ENCODE results near the gene MCM7. TPM values are rescaled to one million over a fixed set of nuclear protein-coding genes. Genes with fewer than 3 reads are reported as not detected.

The MCM7 gene
- total and polyA plus RNA-seq, 7 donors, result 29.6 to 99.3 (median 34.2) TPM

- TF ChIP-seq EP300 (IDR thresholded peaks at IDR 0.05), result no peak
- TF ChIP-seq CTCF (IDR thresholded peaks at IDR 0.05), result no peak
- TF ChIP-seq POLR2AphosphoS5 (IDR thresholded peaks at IDR 0.05), result no peak
- TF ChIP-seq POLR2A (IDR thresholded peaks at IDR 0.05), result no peak
- Histone ChIP-seq H3K4me3 (peak overlapping the region; percentile 61 to 81 (median 73)), H3K36me3 (peaks cover 0 to 14% (median 3%) of the 10 kb centered on the region in 4 donors), H3K27ac (peak overlapping the region; percentile 84 to 91 (median 88)), H3K4me1 (peaks cover 0 to 20% (median 18%) of the 10 kb centered on the region in 4 donors), H3K9me3 (no peaks in the 10 kb centered on the region), H3K27me3 (no peaks in the 10 kb centered on the region)
- 17 to 21% methylated on average over 18 of the region's 18 CpGs for WGBS, 2 donors
- no peak for DNase-seq
- intact Hi-C loops (cut with DNase I), result loop anchor here (2.0 kb wide), 1 partner anchor 18 kb away; the partner anchor contains the start of genes AP4M1 and MCM7
Measured at GRCh38 chr7:100118388-100119071, 17.3 kb upstream of the MCM7 start.

DNA sequence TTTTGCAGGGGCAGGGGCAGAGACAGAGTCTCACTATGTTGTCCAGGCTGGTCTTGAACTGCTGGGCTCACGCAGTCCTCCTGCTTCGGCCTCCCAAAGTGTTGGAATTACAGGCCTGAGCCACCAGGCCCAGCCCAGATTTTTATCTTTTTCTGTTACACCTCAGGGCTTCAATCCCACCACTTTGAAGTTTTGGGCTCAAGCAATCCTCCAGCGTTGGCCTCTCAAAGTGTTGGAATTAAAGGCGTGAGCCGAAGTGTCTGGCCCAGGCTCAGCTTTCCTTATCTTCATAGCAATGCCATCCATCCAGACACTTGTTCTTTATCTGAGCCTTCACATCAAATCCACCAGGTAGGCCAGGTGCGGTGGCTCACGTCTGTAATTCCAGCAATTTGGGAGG is 13.8 kb upstream of the MCM7 start:
- TF ChIP-seq POLR2AphosphoS5 (IDR thresholded peaks at IDR 0.05), result no peak
- TF ChIP-seq EP300 (IDR thresholded peaks at IDR 0.05), result no peak
- no peak for TF ChIP-seq CTCF (IDR thresholded peaks at IDR 0.05)
- TF ChIP-seq POLR2A (IDR thresholded peaks at IDR 0.05), result no peak
- Histone ChIP-seq H3K4me1 (peaks cover 0 to 11% (median 10%) of the 10 kb centered on the region in 4 donors), H3K36me3 (peaks cover 15 to 42% (median 25%) of the 10 kb centered on the region in 4 donors), H3K27me3 (no peaks in the 10 kb centered on the region), H3K9me3 (no peaks in the 10 kb centered on the region), H3K27ac (no peak overlapping the region), H3K4me3 (no peak overlapping the region)
- no peak for DNase-seq
- WGBS, 2 donors, result 94 to 95% methylated on average over 7 of the region's 7 CpGs
- intact Hi-C loops (cut with DNase I), result no loop called here

DNA sequence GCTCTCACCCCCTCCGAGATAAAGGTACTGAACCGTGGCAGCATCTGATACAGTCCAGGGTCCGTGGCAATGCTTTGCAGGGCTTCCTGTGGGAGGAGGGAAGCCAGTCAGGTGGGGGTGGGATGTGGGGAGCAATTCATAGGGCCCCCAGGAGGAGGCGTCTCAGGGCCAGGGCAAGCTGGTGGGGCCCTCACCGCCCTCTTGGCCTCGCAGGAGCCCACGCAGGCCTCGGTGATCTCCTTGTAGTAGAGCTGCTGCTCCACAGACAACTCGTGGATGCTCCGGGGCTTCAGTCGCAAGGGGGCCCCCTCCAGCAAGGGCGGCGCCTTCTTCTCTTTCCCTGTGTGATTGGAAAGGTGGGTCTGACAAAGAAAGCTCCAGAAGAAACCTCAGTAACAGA is 10.7 kb upstream of the MCM7 start:
- intact Hi-C loops (cut with DNase I), result no loop called here
- Histone ChIP-seq H3K27ac (no peak overlapping the region), H3K4me1 (no peaks in the 10 kb centered on the region), H3K9me3 (no peaks in the 10 kb centered on the region), H3K36me3 (peaks cover 27 to 70% (median 45%) of the 10 kb centered on the region in 4 donors), H3K4me3 (no peak overlapping the region), H3K27me3 (no peaks in the 10 kb centered on the region)
- TF ChIP-seq CTCF (IDR thresholded peaks at IDR 0.05) (no peak), POLR2AphosphoS5 (IDR thresholded peaks at IDR 0.05) (no peak), POLR2A (IDR thresholded peaks at IDR 0.05) (no peak), EP300 (IDR thresholded peaks at IDR 0.05) (no peak)
- no peak for DNase-seq
- WGBS, 2 donors, result 88 to 91% methylated on average over 13 of the region's 13 CpGs

- Histone ChIP-seq H3K36me3 (peaks cover 29 to 77% (median 52%) of the 10 kb centered on the region in 4 donors), H3K27me3 (no peaks in the 10 kb centered on the region), H3K4me3 (no peak overlapping the region), H3K9me3 (no peaks in the 10 kb centered on the region), H3K27ac (no peak overlapping the region), H3K4me1 (no peaks in the 10 kb centered on the region)
- 92 to 97% methylated on average over 7 of the region's 7 CpGs for WGBS, 2 donors
- no peak for TF ChIP-seq POLR2AphosphoS5 (IDR thresholded peaks at IDR 0.05)
- no peak for TF ChIP-seq POLR2A (IDR thresholded peaks at IDR 0.05)
- no peak for TF ChIP-seq EP300 (IDR thresholded peaks at IDR 0.05)
- no peak for TF ChIP-seq CTCF (IDR thresholded peaks at IDR 0.05)
- intact Hi-C loops (cut with DNase I), result no loop called here
- DNase-seq, result no peak
Measured at GRCh38 chr7:100111156-100111555, 10.0 kb upstream of the MCM7 start.

Measured in sigmoid colon (tissue), 7 donors.